K562 (cell line): ENCODE data around the gene ENG. TPM values are rescaled to one million over a fixed set of nuclear protein-coding genes. Genes with fewer than 3 reads are reported as not detected.

Source experiments
- ARID1B ChIP-seq: fragments of 450-650 bp; IDR thresholded peaks from 2 replicates; pipeline ENCODE4 v1.6.1; 2016; ENCODE audit warnings: antibody characterized with exemption, mild to moderate bottlenecking, inconsistent platforms
- CBFA2T3 ChIP-seq: fragments of 450-650 bp; IDR thresholded peaks from 2 replicates; pipeline ENCODE4 v1.6.1; 2017
- FOXP1 ChIP-seq: sonication (generic); formaldehyde crosslinking; IDR thresholded peaks from 2 replicates; pipeline ENCODE4 v1.8.0; 2022; ENCODE audit warnings: mild to moderate bottlenecking, missing genetic modification reagents
- HOMEZ ChIP-seq: fragments of 250-450 bp; sonication (Bioruptor Pico); IDR thresholded peaks from 2 replicates; pipeline ENCODE4 v1.4.0; 2020; ENCODE audit warnings: mild to moderate bottlenecking, moderate library complexity
- MXI1 ChIP-seq: IDR thresholded peaks from 2 replicates; pipeline ENCODE4 v1.6.1; 2011; ENCODE audit warnings: low read depth, mild to moderate bottlenecking, improper control_type of control experiment, low read length
- MYC ChIP-seq, 2 experiments: fragments of 250-450 bp in 1 of 2; sonication (Bioruptor Pico) in 1 of 2; IDR thresholded peaks; 2 replicates each; pipeline versions ENCODE4 v1.5.1 to v1.6.1; 2012 to 2021; ENCODE audit warnings: low read depth in 2 of 2, borderline replicate concordance in 1 of 2, improper control_type of control experiment in 1 of 2, low read length in 1 of 2, mild to moderate bottlenecking in 1 of 2, moderate library complexity in 1 of 2
- PATZ1 ChIP-seq: fragments of 250-450 bp; sonication (Bioruptor Pico); IDR thresholded peaks from 2 replicates; pipeline ENCODE4 v1.5.0; 2020; ENCODE audit warnings: mild to moderate bottlenecking, borderline replicate concordance
- POLR3G ChIP-seq: IDR thresholded peaks from 2 replicates; pipeline ENCODE4 v1.6.1; 2011; ENCODE audit not compliant: insufficient read length, insufficient replicate concordance; ENCODE audit errors: extremely low read depth
- POU5F1 ChIP-seq: fragments of 150-350 bp; IDR thresholded peaks from 2 replicates; pipeline ENCODE4 v1.6.1; 2014; ENCODE audit warnings: borderline replicate concordance, low read length, low read depth, mild to moderate bottlenecking; ENCODE audit not compliant: partially characterized antibody
- RFX5 ChIP-seq: IDR thresholded peaks from 2 replicates; pipeline ENCODE4 v1.6.1; 2011; ENCODE audit warnings: low read depth, mild to moderate bottlenecking, improper control_type of control experiment, low read length
- RNF2 ChIP-seq: sonication (generic); IDR thresholded peaks from 2 replicates; pipeline ENCODE4 v1.6.1; 2016
- TAF7 ChIP-seq: fragments of 450-650 bp; IDR thresholded peaks from 2 replicates; pipeline ENCODE4 v1.6.1; 2016; ENCODE audit warnings: missing genetic modification characterization, missing compliant biosample characterization
- TSHZ1 ChIP-seq: fragments of 250-450 bp; sonication (Bioruptor Pico); IDR thresholded peaks from 2 replicates; pipeline ENCODE4 v1.4.0; 2020; ENCODE audit warnings: mild to moderate bottlenecking, moderate library complexity
- ZNF408 ChIP-seq: fragments of 250-450 bp; sonication (Bioruptor Pico); IDR thresholded peaks from 2 replicates; pipeline ENCODE4 v1.4.0; 2020; ENCODE audit warnings: low read depth, mild to moderate bottlenecking, moderate library complexity
- ZNF41 ChIP-seq: fragments of 250-450 bp; sonication (Bioruptor Pico); conservative IDR thresholded peaks from 2 replicates; pipeline ENCODE4 v1.4.0; 2020; ENCODE audit warnings: mild to moderate bottlenecking
- ZNF589 ChIP-seq: fragments of 200-800 bp; sonication (Bioruptor generic); IDR thresholded peaks from 2 replicates; pipeline ENCODE4 v1.6.1; 2016; ENCODE audit warnings: low read depth, missing genetic modification characterization, missing compliant biosample characterization
- ZNF830 ChIP-seq: fragments of 250-450 bp; sonication (Bioruptor Pico); IDR thresholded peaks from 2 replicates; pipeline ENCODE4 v1.5.0; 2021; ENCODE audit warnings: mild to moderate bottlenecking
- polyA plus RNA-seq, 8 experiments: library from polyadenylated mRNA; depleted of rRNA in 4 of 8; stranded (reverse) in 5 of 8; unstranded in 3 of 8; fragments of >200 nt; fragmentation: Nextera tagmentation in 2 of 8; fragmentation: Illumina TruSeq in 1 of 8; extraction: Ambion mirVana in 2 of 8; extraction: Trizol in 1 of 8; gene quantifications; 2 replicates each; pipeline versions ENCODE4 v1.2.1 to v1.2.3, GENCODE V29; 2011 to 2014; ENCODE audit warnings: inconsistent platforms in 1 of 8, missing spikeins in 1 of 8
- total RNA-seq, 7 experiments: library from RNA; depleted of rRNA in 6 of 7; stranded (reverse); fragments of >200 nt in 6 of 7; fragmentation: Illumina TruSeq in 2 of 7; extraction: Trizol in 2 of 7; gene quantifications; 2 replicates each; pipeline versions ENCODE4 v1.2.1 to v1.2.3, GENCODE V29; 2011 to 2021; ENCODE audit warnings: low replicate concordance in 1 of 7
- TF ChIP-seq, protein P1 (sequence below): fragments of 250-450 bp; sonication (Bioruptor Pico); IDR thresholded peaks from 2 replicates; pipeline ENCODE4 v1.8.0; 2022; ENCODE audit warnings: inconsistent platforms

The ENG gene
- total and polyA plus RNA-seq, 9 of the 15 experiments (the other 6 are each of a cell fraction or from before 2014, with no cell fraction given): 0.04 to 0.40 (median 0.14) TPM; not detected in 1

DNA sequence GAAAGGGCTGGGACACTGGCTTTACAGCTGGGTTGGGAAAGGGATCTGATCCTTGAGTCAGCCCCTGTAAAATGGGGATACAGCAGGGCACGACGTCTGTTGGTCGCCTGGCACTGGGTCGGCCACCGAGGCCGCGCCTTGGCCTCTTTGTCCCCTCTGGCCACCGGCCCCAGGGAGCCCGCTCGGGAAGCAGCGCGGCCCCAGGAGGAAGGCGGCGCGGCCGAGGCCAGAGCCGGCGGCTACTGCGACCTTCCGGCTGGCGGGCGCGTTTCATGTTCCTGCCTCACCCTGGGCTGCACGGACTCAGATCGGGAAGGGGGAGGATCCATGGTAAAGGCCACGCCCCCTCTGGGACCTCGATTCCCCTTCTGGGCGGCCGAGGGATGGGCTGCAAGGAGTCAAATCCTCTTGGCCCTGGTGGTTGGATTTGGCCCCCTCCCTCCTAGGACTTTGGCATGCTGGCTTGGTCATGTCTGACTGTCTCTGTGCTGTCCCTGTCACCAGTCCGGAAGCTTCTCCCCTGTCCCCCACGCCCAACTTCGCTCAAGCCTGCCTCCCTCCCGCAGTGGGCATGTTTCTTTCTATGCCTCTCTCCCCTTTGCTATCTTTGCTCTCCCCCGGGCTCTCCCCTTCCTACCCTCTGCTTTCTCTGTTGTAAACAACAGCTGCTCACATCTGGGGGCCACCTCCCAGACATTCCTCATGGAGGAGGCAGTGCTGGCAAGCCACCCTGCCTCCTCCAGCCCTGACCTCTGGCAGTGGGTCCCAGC, 26.0 kb downstream of the ENG start (continued):
- TF ChIP-seq TSHZ1: no peak
- TF ChIP-seq ZNF830 (CRISPR knock-in tag): no peak
- no peak for TF ChIP-seq ZNF408 (CRISPR knock-in tag)
- TF ChIP-seq ARID1B: peak; percentile 50; the same call in 1 of the 2 replicates
- TF ChIP-seq, protein P1, sequence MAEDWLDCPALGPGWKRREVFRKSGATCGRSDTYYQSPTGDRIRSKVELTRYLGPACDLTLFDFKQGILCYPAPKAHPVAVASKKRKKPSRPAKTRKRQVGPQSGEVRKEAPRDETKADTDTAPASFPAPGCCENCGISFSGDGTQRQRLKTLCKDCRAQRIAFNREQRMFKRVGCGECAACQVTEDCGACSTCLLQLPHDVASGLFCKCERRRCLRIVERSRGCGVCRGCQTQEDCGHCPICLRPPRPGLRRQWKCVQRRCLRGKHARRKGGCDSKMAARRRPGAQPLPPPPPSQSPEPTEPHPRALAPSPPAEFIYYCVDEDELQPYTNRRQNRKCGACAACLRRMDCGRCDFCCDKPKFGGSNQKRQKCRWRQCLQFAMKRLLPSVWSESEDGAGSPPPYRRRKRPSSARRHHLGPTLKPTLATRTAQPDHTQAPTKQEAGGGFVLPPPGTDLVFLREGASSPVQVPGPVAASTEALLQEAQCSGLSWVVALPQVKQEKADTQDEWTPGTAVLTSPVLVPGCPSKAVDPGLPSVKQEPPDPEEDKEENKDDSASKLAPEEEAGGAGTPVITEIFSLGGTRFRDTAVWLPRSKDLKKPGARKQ (CRISPR knock-in tag): no peak
- 0 out of 2 replicates have a peak, but pooled peaks have one; percentile 13 for TF ChIP-seq TAF7 (tag)
- no peak for TF ChIP-seq MXI1
- no peak for TF ChIP-seq RNF2
- TF ChIP-seq FOXP1 (CRISPR knock-in tag): peak; percentile 80; the same call in 1 of the 2 replicates
- TF ChIP-seq PATZ1 (CRISPR knock-in tag): no peak
- no peak for TF ChIP-seq RFX5
- peak; percentile 66 for TF ChIP-seq MYC (IDR thresholded peaks at IDR 0.05; ENCODE audit: low read depth, low read length)
- no peak for TF ChIP-seq MYC (CRISPR knock-in tag; IDR thresholded peaks at IDR 0.05; ENCODE audit: borderline replicate concordance, low read depth)
- TF ChIP-seq POLR3G: no peak
- peak; percentile 51 for TF ChIP-seq CBFA2T3
- no peak for TF ChIP-seq ZNF41 (CRISPR knock-in tag)
- TF ChIP-seq HOMEZ (CRISPR knock-in tag): peak; percentile 9; the same call in 1 of the 2 replicates
- no peak for TF ChIP-seq POU5F1
- TF ChIP-seq ZNF589: peak; percentile 22; the same call in 1 of the 2 replicates
